Measurements from ENCODE around the gene ERI3. TPM values are rescaled to one million over a fixed set of nuclear protein-coding genes. Genes with fewer than 3 reads are reported as not detected.

Gene ERI3
- total RNA-seq, 1 experiment from 2014 or later = 74.2 TPM

DNA sequence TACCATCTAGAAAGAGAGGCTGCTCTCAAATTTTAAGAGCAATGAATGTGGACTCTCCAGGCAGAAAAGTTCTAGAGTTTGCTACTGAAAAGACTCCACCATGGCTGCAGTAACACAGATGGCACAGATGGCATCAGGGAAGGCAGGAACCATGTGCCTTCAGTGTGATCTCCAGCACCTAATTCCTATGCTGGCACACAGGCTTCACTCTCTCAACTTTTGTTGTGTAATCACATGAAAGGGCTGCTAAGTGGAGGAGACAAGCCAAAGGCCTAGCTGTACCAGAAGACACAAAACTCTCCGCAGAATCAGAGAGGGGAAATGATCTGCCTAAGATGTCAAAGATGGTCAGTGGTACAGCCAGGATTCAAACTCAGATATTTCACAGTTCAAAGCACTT, 31.1 kb downstream of the ERI3 start:
- RAD21 ChIA-PET (ENCODE audit: low non-redundant PET in 1 of 2, low total read pairs in 2 of 2, uncharacterized antibody in 2 of 2, unreplicated experiment in 2 of 2) = no interaction called here
- Histone ChIP-seq H3K9me2 (ENCODE audit: insufficient read depth) (no peaks in the 10 kb centered on the region), H3K27ac (ENCODE audit: low read depth, low read length) (no peak overlapping the region), H3K9me3 (ENCODE audit: control insufficient read depth in 1 of 2, insufficient read depth in 1 of 2, low read depth in 1 of 2, low read length in 2 of 2) (no peaks in the 10 kb centered on the region), H3K79me2 (ENCODE audit: insufficient read depth, low read length) (peaks cover 19% of the 10 kb centered on the region), H2AFZ (ENCODE audit: low read depth, low read length, poor library complexity, severe bottlenecking) (no peak overlapping the region), H3K4me1 (ENCODE audit: control insufficient read depth in 1 of 2, insufficient read depth in 2 of 2, low read length in 2 of 2) (peaks cover 21 to 24% of the 10 kb centered on the region in 2 experiments), H3K27me3 (ENCODE audit: insufficient read depth, low read length) (no peaks in the 10 kb centered on the region), H3K4me3 (replicated peaks in 1 of 2; ENCODE audit: low read depth in 1 of 2, low read length in 2 of 2) (no peak overlapping the region), H3K4me2 (ENCODE audit: low read length) (no peak overlapping the region), H3K36me3 (ENCODE audit: control insufficient read depth in 1 of 2, insufficient read depth in 2 of 2, low read length in 2 of 2) (no peaks in the 10 kb centered on the region), H3K9ac (ENCODE audit: low read length) (no peak overlapping the region), H4K20me1 (ENCODE audit: insufficient read depth) (no peaks in the 10 kb centered on the region)
- DNase-seq (ENCODE audit: low read depth, low spot score) = no peak
- CTCF ChIA-PET = no interaction called here
- TF ChIP-seq EZH2 (IDR thresholded peaks at IDR 0.05) (no peak), EZH2phosphoT487 (IDR thresholded peaks at IDR 0.05; ENCODE audit: borderline replicate concordance) (no peak), SRF (IDR thresholded peaks at IDR 0.05; ENCODE audit: low read depth) (no peak), POLR2AphosphoS5 (IDR thresholded peaks at IDR 0.05; ENCODE audit: low read depth, low read length) (no peak), SP1 (IDR thresholded peaks at IDR 0.05; ENCODE audit: low read depth) (no peak), POLR2A (IDR thresholded peaks at IDR 0.05; ENCODE audit: borderline replicate concordance, extremely low read depth, insufficient read depth, insufficient read length) (no peak), CEBPB (IDR thresholded peaks at IDR 0.05; ENCODE audit: low read depth) (no peak), YY1 (IDR thresholded peaks at IDR 0.05; ENCODE audit: extremely low read depth, insufficient replicate concordance, low read depth, low read length) (no peak), JUND (IDR thresholded peaks at IDR 0.05) (no peak)
- TF ChIP-seq, protein P1, sequence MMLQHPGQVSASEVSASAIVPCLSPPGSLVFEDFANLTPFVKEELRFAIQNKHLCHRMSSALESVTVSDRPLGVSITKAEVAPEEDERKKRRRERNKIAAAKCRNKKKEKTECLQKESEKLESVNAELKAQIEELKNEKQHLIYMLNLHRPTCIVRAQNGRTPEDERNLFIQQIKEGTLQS (IDR thresholded peaks at IDR 0.05) = no peak
- ATAC-seq = no peak
- POLR2A ChIA-PET = no interaction called here
- intact Hi-C loops (cut with micrococcal nuclease) = no loop called here
- no TSS peak for BruUV-seq (replicated peaks)

DNA sequence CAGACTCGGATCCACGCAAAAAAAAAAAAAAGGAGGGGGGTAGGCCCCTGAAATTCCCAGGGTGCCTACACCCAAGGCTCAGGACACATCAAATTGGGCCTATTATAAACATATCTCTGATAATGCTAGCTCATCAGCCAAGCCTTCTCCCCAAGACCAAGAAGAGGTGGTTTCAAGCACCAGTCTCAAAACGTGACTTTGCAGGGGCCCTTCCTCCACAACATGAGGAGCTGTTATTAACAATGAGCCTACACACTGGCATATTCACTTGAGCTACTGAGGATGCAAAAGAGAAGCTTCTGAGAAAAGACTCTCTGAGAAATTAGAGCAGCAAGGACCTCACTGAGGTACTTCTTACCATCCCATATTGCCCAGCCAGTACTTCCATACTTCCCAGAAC, 32.7 kb downstream of the ERI3 start:
- Histone ChIP-seq H3K4me2 (ENCODE audit: low read length) (no peak overlapping the region), H3K4me1 (ENCODE audit: control insufficient read depth in 1 of 2, insufficient read depth in 2 of 2, low read length in 2 of 2) (peaks cover 8% of the 10 kb centered on the region in 2 experiments), H3K9me3 (ENCODE audit: control insufficient read depth in 1 of 2, insufficient read depth in 1 of 2, low read depth in 1 of 2, low read length in 2 of 2) (no peaks in the 10 kb centered on the region), H3K9me2 (ENCODE audit: insufficient read depth) (no peaks in the 10 kb centered on the region), H3K9ac (ENCODE audit: low read length) (no peak overlapping the region), H3K27ac (ENCODE audit: low read depth, low read length) (no peak overlapping the region), H3K79me2 (ENCODE audit: insufficient read depth, low read length) (peaks cover 19% of the 10 kb centered on the region), H4K20me1 (ENCODE audit: insufficient read depth) (no peaks in the 10 kb centered on the region), H2AFZ (ENCODE audit: low read depth, low read length, poor library complexity, severe bottlenecking) (no peak overlapping the region), H3K4me3 (replicated peaks in 1 of 2; ENCODE audit: low read depth in 1 of 2, low read length in 2 of 2) (no peak overlapping the region), H3K36me3 (ENCODE audit: control insufficient read depth in 1 of 2, insufficient read depth in 2 of 2, low read length in 2 of 2) (no peaks in the 10 kb centered on the region; a peak in 3 of 4 replicates), H3K27me3 (ENCODE audit: insufficient read depth, low read length) (no peaks in the 10 kb centered on the region)
- intact Hi-C loops (cut with micrococcal nuclease) = no loop called here
- no peak for ATAC-seq
- POLR2A ChIA-PET = no interaction called here
- TF ChIP-seq CEBPB (IDR thresholded peaks at IDR 0.05; ENCODE audit: low read depth) = no peak
- TF ChIP-seq, protein P2, sequence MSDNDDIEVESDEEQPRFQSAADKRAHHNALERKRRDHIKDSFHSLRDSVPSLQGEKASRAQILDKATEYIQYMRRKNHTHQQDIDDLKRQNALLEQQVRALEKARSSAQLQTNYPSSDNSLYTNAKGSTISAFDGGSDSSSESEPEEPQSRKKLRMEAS (IDR thresholded peaks at IDR 0.05) = no peak
- no peak for DNase-seq (ENCODE audit: low read depth, low spot score)
- CTCF ChIA-PET = interaction anchor here (1.1 kb wide), 1 partner anchor 9 kb away, joined by 3 read pairs; no protein-coding TSS in a partner anchor
- BruUV-seq (replicated peaks) = no TSS peak
- RAD21 ChIA-PET (ENCODE audit: low non-redundant PET in 1 of 2, low total read pairs in 2 of 2, uncharacterized antibody in 2 of 2, unreplicated experiment in 2 of 2) = no interaction called here

Measured in HCT116 (cell line).